Esophagus muscularis mucosa (tissue), 4 donors: ENCODE measurements around the gene RERE. TPM values are rescaled to one million over a fixed set of nuclear protein-coding genes. Genes with fewer than 3 reads are reported as not detected.

Experiments
- DNase-seq: peaks from one replicate; pipeline ENCODE4 v3.0.0-alpha.2; 2017; ENCODE audit errors: extremely low spot score
- H3K27ac ChIP-seq, 4 donors: fragments of 200-600 bp; sonication (generic); replicated peaks in 1 of 4; 1 replicate in 3 of 4; 2 replicates in 1 of 4; pipeline ENCODE4 v1.5.1; 2016 to 2019; ENCODE audit warnings: mild to moderate bottlenecking in 1 of 4
- H3K27me3 ChIP-seq, 4 donors: fragments of 200-600 bp; sonication (generic); one replicate each; pipeline versions ENCODE4 v1.5.1 to v1.6.0; 2016 to 2019
- H3K36me3 ChIP-seq, 4 donors: fragments of 200-600 bp; sonication (generic); one replicate each; pipeline ENCODE4 v1.5.1; 2016 to 2019
- H3K4me1 ChIP-seq, 4 donors: fragments of 200-600 bp; sonication (generic); one replicate each; pipeline ENCODE4 v1.5.1; 2016 to 2019
- H3K4me3 ChIP-seq, 4 donors: fragments of 200-600 bp; sonication (generic); 1 replicate in 2 of 4; 2 replicates in 2 of 4; pipeline ENCODE4 v1.5.1; 2016 to 2019; ENCODE audit warnings: mild to moderate bottlenecking in 4 of 4, moderate library complexity in 1 of 4
- H3K9me3 ChIP-seq, 4 donors: fragments of 200-600 bp; sonication (generic); 1 replicate in 3 of 4; 2 replicates in 1 of 4; pipeline ENCODE4 v1.5.1; 2016 to 2019
- EP300 ChIP-seq: sonication (generic); formaldehyde crosslinking; IDR thresholded peaks from one replicate; pipeline ENCODE4 v1.6.1; 2017; ENCODE audit warnings: antibody characterized with exemption
- POLR2A ChIP-seq: fragments of 450-650 bp; IDR thresholded peaks from one replicate; pipeline ENCODE4 v1.6.1; 2017; ENCODE audit warnings: antibody characterized with exemption, moderate library complexity, mild to moderate bottlenecking, low read depth
- POLR2AphosphoS5 ChIP-seq, 2 donors: sonication (generic); formaldehyde crosslinking; IDR thresholded peaks; one replicate each; pipeline ENCODE4 v1.6.1; 2017; ENCODE audit warnings: antibody characterized with exemption in 2 of 2
- WGBS: methylation state at CpG from one replicate; pipeline ENCODE4 v1.1.5; 2018; 5-methylcytosine and 5-hydroxymethylcytosine counted together
- intact Hi-C: fragments of 100-400 bp; cut with DNase I; formaldehyde crosslinking; loops from one replicate; pipeline ENCODE4 v1.15.1; 2023
- total RNA-seq, 4 donors: library from RNA; depleted of rRNA; stranded (reverse); fragments of >200 nt; gene quantifications; one replicate each; pipeline versions ENCODE4 v1.1.0 to v1.2.1, GENCODE V29; 2016
- TF ChIP-seq, protein P1 (sequence below), 3 experiments: fragments of 200-600 bp in 2 of 3; fragments of 450-650 bp in 1 of 3; sonication (generic) in 2 of 3; IDR thresholded peaks; one replicate each; pipeline ENCODE4 v1.5.1; 2017 to 2019; ENCODE audit warnings: antibody characterized with exemption in 3 of 3, mild to moderate bottlenecking in 2 of 3, moderate library complexity in 1 of 3

RERE gene
- total RNA-seq, 4 donors from 2014 or later: 133 to 212 (median 168) TPM

DNA sequence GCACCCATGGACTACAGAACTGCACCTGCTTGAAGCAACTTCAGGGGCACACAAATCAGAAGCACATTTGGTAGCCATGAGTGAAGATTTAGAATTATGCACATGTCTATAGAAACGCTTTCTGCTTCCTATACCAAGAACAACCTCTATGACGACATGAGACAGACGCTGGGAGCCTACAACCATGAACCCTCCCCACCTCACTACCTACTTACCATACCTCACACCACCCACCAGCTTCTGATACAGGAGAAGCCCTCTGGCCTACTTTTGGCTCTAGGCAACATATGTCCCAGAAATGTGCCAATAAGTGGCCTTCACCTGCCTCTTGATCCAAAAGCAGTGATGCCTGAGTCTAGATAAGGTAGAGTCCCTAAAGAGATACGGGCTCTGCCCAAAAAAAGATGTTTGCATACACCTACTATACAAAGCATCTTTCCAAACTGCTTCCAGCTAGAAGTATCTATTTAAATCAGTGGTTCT lies 441.0 kb downstream of the RERE start:
- H3K9me3 ChIP-seq: no peaks in the 10 kb centered on the region
- H3K4me1 ChIP-seq: peaks cover 91 to 99% (median 98%) of the 10 kb centered on the region in 4 donors
- no peaks in the 10 kb centered on the region for H3K36me3 ChIP-seq
- no peaks in the 10 kb centered on the region for H3K27me3 ChIP-seq
- no peak overlapping the region for H3K4me3 ChIP-seq
- intact Hi-C loops: no loop called here
- 0% methylated on average over 1 of the region's 4 CpGs for WGBS
- peak overlapping the region; percentile 91 to 95 (median 93) for H3K27ac ChIP-seq
- no peak for TF ChIP-seq POLR2AphosphoS5 (IDR thresholded peaks at IDR 0.05)
- TF ChIP-seq POLR2A: no peak
- no peak for TF ChIP-seq EP300
- TF ChIP-seq, protein P1, sequence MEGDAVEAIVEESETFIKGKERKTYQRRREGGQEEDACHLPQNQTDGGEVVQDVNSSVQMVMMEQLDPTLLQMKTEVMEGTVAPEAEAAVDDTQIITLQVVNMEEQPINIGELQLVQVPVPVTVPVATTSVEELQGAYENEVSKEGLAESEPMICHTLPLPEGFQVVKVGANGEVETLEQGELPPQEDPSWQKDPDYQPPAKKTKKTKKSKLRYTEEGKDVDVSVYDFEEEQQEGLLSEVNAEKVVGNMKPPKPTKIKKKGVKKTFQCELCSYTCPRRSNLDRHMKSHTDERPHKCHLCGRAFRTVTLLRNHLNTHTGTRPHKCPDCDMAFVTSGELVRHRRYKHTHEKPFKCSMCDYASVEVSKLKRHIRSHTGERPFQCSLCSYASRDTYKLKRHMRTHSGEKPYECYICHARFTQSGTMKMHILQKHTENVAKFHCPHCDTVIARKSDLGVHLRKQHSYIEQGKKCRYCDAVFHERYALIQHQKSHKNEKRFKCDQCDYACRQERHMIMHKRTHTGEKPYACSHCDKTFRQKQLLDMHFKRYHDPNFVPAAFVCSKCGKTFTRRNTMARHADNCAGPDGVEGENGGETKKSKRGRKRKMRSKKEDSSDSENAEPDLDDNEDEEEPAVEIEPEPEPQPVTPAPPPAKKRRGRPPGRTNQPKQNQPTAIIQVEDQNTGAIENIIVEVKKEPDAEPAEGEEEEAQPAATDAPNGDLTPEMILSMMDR (IDR thresholded peaks at IDR 0.05): no peak
- DNase-seq: no peak

DNA sequence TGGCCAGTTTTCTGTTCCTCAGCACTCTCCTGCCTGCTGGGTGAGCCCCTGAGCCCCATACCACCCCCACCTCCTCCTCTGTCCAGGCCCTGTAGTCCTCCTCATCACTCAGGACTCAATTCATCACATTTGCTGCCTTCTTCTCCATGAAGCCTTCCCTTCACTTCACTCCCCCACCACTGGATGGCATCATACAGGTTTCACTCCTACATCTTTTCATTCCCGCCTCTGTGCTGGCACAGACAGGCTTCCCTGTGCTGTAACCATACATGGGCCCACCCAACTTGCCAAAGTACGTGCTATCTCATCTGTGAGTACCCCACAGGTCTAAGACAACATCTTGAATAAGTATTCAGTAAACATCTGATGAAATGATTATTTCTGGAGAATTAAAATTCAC lies 442.6 kb downstream of the RERE start:
- H3K27me3 ChIP-seq: no peaks in the 10 kb centered on the region
- H3K9me3 ChIP-seq: no peaks in the 10 kb centered on the region
- no peak for TF ChIP-seq EP300
- TF ChIP-seq, protein P1 (IDR thresholded peaks at IDR 0.05): peak; percentile 37 to 55 (median 51)
- no peak overlapping the region for H3K4me3 ChIP-seq
- WGBS: 42% methylated on average over 2 of the region's 2 CpGs
- DNase-seq: no peak
- no peaks in the 10 kb centered on the region for H3K36me3 ChIP-seq
- intact Hi-C loops: loop anchor here (5.0 kb wide), 2 partner anchors 32 to 47 kb away; no protein-coding TSS in a partner anchor
- peak overlapping the region; percentile 91 to 95 (median 93) for H3K27ac ChIP-seq
- peaks cover 92 to 99% (median 98%) of the 10 kb centered on the region in 4 donors for H3K4me1 ChIP-seq

DNA sequence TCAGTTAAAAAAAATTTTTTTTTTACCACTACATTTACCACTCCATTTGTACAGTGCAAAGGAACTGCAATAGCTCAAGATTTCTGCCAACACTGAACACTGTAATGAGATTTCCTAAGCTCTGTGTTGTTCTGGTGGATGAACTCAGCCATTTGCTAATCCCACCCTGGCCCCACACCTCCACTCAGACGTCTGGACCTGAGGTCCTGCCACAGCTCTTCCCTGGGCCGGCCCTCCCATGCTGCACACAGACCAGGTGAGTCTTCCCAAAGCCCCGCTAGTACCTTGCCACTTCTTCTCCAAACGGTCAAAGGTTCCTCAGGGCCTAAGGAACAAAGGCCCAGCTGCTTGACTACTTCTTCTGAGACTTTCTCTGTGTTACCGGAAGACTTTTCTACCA lies 443.1 kb downstream of the RERE start:
- H3K4me1 ChIP-seq: peaks cover 92 to 99% (median 98%) of the 10 kb centered on the region in 4 donors

DNA sequence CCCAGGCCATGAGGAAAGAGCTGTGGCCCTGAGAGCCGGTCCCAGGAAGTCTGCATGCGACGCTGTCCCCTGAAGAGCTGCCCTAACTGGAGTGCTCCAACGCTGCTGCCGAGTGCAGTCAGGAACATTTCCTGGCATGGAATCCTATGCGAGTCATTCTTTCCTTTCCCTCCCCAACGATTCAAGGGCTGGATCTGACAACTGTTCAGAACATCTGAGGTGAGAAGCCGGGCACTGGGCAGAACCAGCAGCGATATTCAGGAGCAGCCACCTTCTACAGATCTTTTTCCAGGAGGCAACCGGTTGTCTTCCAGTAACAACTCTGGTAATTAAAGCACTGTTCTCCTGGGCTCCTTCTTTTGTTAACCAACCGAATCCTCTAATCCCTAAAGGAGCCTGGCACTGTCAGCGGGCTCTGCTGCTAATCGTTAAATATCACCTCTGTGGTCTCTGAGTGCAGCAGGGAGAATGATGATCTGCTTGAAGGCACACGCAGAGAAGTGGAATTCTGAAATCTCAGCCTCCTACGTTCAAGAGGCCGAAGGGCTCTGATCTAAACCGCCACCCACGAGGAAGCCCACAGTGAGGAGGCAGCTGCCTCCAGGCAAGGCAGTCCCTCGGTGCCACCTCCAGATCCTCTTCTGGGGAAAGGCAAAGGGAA lies 443.7 kb downstream of the RERE start:
- Histone ChIP-seq H3K36me3 (no peaks in the 10 kb centered on the region), H3K4me1 (peaks cover 91 to 99% (median 98%) of the 10 kb centered on the region in 4 donors), H3K27ac (peak overlapping the region; percentile 91 to 95 (median 93)), H3K27me3 (no peaks in the 10 kb centered on the region), H3K4me3 (peak overlapping the region; percentile 18 to 37 (median 29)), H3K9me3 (no peaks in the 10 kb centered on the region)
- TF ChIP-seq EP300 (peak; percentile 85), POLR2AphosphoS5 (IDR thresholded peaks at IDR 0.05) (peak; percentile 97 to 98), POLR2A (no peak)
- TF ChIP-seq, protein P1 (IDR thresholded peaks at IDR 0.05): no peak
- intact Hi-C loops: loop anchor here (5.0 kb wide), 2 partner anchors 34 to 49 kb away; no protein-coding TSS in a partner anchor
- 26% methylated on average over 19 of the region's 19 CpGs for WGBS
- DNase-seq: peak; percentile 95

More for the DNA sequence above, 443.1 kb downstream of the RERE start:
- no peaks in the 10 kb centered on the region for H3K27me3 ChIP-seq
- no peak for DNase-seq
- no peaks in the 10 kb centered on the region for H3K9me3 ChIP-seq
- H3K4me3 ChIP-seq: peak overlapping the region in 2 of 4 donors; percentile 26 to 32
- intact Hi-C loops: loop anchor here (5.0 kb wide), 2 partner anchors 33 to 48 kb away; no protein-coding TSS in a partner anchor
- WGBS: 65% methylated on average over 5 of the region's 5 CpGs
- TF ChIP-seq EP300: no peak
- TF ChIP-seq POLR2A: no peak
- TF ChIP-seq, protein P1 (IDR thresholded peaks at IDR 0.05): no peak
- no peaks in the 10 kb centered on the region for H3K36me3 ChIP-seq
- H3K27ac ChIP-seq: peak overlapping the region; percentile 91 to 95 (median 93)
